HS-5 (cell line): Measurements from ENCODE around the gene TUBA1B.
"Not testable (repeated sequence)": the region's sequence is repeated elsewhere in the genome, so short reads cannot be mapped to it uniquely, and the experiment has no call there.

Source experiments
- DNase-seq: peaks from one replicate; pipeline ENCODE4 v3.0.0-alpha.2; 2012; ENCODE audit warnings: low read depth

TUBA1B gene

GRCh38 chr12:49131051-49131893 lies at the start of gene TUBA1B:
Gene TUBA1B, minus strand, starts transcription at chr12:49131395. Its CDS starts 95 bp downstream, at chr12:49131300.
- DNase-seq, result no peak

DNA sequence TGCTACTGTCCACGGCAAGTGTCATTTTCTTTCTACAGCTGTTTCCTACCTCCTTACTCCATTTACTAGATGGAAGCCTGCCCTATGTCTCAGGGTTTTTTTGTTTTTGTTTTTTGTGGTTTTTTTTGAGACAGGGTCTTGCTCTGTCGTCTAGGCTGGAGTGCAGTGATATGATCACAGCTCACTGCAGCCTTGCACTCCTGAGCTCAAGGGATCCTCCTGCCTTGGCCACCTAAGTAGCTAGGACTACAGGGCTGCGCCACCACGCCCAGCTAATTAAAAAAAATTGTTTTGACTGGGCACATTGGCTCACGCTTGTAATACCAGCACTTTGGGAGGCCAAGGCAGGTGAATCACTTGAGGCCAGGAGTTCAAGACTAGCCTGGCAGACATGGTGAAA lies 43.0 kb upstream of the TUBA1B start:
- no peak for DNase-seq

- DNase-seq, result no peak
Measured at GRCh38 chr12:49170924-49171323, 39.7 kb upstream of the TUBA1B start.

GRCh38 chr12:49165114-49165513 lies 33.9 kb upstream of the TUBA1B start:
- no peak for DNase-seq

- DNase-seq, result not testable (repeated sequence)
Measured at GRCh38 chr12:49161901-49162300, 30.7 kb upstream of the TUBA1B start.

DNA sequence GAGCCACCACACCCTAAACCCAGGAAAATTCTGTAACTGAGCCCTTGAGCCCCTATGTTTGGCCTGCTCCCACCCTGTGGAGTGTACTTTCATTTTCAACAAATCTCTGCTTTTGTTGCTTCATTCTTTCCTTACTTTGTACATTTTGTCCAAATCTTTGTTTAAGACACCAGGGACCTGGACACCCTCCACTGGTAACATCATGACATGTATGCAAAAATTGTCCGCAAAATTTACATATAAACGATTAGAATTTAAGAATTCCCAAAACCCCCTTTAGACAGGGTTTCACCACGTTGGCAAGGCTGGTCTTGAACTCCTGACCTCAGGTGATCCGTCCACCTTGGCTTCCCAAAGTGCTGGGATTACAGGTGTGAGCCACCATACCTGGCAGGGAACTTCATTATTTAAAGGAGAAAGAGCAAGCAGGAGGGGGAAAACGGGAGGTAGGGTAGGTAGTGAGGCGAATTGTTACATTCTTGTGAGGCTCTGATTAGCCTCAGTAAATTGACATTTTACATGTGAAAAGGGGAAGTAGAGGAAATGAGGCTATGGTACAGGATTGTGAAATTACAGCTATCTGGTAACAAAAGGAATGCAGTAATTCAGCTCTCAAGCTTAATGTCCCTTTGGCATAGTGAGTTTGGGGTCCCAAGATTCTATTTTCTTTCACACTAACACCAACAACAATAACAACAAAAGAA lies 30.0 kb upstream of the TUBA1B start:
- DNase-seq, result no peak

DNA sequence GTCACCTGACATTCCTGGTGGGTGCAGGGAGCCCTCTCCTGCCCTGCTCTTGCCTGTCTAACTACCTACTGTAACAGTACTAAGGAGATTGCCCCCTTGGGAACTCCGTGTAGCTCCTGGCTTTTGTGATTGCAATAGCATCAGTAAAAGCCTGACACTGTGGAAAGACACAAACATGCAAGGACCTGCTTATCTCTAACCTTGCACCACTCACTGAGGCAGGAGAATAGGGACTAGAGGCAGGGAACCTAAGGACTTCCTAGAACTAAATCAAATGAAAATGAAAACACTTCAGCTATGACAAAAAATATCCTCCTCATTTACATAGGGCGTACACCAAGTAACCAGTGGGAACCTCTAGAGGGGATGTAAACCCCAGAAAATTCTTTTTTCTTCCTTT lies 29.2 kb upstream of the TUBA1B start:
- DNase-seq, result no peak

- no peak for DNase-seq
Measured at GRCh38 chr12:49154221-49154620, 23.0 kb upstream of the TUBA1B start.

GRCh38 chr12:49147384-49147783 lies 16.2 kb upstream of the TUBA1B start:
- no peak for DNase-seq

DNA sequence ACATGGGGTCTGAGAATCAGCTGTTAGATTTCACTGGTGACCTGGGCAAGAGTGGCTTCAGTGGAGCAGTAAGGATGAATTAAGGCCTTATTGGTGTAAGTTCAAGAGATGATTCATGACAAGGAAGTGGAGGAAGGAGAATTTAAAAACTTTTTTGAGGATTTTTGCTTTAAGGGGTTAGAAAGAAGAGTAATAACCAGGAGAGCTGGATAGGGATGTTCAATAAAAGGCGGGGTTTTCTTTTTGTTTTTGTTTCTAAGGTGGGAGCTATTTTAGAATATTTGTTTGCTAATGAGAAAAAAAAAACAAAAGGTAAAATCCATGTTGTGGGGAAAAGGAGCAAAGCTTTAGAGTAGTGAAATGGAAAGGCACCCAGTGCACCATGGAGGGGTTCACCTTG lies 15.2 kb upstream of the TUBA1B start:
- no peak for DNase-seq

- no peak for DNase-seq
Measured at GRCh38 chr12:49144384-49144783, 13.2 kb upstream of the TUBA1B start.

GRCh38 chr12:49138999-49139398 lies 7.8 kb upstream of the TUBA1B start:
- no peak for DNase-seq

- no peak for DNase-seq
Measured at GRCh38 chr12:49138587-49138986, 7.4 kb upstream of the TUBA1B start.

GRCh38 chr12:49137476-49137875 lies 6.3 kb upstream of the TUBA1B start:
- no peak for DNase-seq

DNA sequence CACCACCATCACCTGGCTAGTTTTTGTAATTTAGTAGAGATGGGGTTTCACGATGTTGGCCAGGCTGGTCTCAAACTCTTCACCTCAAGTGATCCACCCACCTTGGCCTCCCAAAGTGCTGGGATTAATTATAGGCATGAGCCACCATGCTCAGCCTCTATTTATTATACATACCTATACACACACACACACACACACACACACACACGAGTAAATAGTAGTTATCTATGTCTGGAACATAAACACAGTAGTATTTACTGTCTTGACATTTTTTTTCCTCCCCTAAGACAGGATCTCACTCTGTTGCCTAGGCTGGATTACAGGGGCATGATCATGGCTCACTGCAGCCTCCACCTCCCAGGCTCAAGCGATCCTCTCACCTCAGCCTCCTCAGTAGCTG lies 5.8 kb upstream of the TUBA1B start:
- not testable (repeated sequence) for DNase-seq

GRCh38 chr12:49133590-49133989 lies 2.4 kb upstream of the TUBA1B start:
- no peak for DNase-seq

- DNase-seq, result no peak
Measured at GRCh38 chr12:49133014-49133413, 1.8 kb upstream of the TUBA1B start.

DNA sequence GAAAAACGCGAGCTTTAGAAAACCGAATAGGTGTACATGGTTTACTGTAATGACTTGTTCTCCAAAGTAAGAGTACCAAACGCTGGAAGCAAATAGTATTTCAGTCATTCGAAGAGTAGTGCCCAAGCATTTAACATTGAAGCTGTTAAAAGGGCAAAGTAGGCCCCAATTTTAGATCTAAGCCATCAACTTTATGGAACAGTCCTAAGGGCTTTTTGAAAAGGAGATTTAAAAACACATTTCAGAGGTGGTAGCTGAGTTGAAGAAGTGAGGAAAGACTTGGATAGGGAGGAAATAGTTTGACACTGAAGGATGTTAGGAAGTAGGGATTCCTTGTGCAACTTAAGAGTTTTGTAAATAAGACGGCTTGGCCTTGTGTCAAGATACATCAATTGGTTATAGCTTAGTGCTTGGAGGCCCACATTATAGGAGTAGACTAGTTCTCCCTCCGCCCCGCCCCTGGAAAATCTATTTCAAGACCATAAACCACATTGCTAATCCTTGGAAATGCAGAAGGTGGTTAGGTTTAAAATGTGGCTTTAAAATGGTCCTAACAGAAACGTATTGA lies 783 bp upstream of the TUBA1B start:
- peak; percentile 54 for DNase-seq

DNA sequence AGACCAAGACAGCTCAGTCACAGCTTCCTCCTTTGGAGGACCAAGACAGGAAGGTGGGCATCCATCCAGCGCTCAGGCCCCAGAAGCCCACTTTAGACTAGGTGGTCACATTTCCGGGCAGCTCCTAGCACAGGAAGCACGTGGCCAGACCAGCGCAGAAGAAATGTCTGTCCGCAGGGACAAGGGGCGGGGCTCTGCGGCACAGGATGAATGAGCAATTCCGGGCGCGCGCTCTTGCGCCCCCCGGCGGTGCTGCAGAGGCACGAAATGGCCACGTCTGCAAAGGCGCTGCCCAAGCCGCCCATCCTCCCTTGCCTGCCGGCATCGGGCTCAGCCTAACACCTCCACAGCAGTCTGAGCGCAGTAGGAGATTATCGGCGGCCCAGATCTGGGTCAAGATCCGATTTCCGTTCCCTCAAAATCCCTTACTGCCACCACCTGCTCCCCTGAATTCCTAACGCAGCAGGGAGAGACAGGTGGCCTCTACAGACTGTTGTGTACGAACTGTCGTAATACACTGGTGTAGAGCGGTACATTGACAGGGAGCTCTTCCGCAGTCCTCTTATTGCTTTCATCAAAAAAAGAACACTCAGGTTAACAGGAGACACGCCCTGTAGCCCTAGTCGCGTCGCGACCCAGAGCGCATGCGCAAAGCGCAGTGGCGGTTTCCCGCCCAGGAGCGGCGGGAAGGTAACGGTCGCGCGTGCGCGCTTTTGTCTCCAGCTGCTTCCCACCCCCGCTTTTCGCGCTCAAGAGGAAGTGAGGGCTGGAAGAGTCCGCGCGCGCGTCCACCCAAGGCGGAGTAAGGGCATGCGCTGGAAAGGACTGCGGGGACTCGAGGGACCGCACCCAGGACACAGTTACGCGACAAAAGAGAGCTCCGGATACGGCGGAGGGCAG lies 794 bp downstream of the TUBA1B start:
- DNase-seq, result peak; percentile 70

DNA sequence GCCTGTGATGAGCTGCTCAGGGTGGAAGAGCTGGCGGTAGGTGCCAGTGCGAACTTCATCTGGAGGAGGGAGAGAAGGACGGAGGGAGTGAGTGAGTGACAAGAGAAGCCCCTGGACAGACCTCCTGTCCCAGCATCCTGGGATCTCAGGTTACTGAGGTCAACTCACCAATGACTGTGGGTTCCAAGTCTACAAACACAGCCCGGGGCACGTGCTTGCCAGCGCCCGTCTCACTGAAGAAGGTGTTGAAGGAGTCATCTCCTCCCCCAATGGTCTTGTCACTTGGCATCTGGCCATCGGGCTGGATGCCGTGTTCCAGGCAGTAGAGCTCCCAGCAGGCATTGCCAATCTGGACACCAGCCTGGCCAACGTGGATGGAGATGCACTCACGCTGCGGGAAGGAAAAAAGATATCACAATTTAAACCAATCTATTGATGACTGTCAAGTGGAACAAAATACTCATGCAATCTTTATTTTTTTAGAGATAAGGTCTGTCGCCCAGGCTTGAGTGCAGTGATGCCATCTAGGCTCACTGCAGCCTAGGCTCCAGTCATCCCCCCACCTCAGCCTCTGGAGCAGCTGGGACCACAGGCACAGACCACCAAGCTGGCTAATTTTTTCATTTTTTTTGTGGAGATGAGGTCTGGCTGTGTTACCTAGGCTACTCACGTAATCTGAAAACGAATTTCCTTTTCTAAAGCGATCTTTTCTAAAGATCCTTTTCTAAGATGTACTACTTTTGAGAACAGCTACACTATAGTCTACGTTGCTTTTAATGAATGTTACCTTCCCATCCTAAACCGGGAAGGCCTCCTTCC lies 1.7 kb downstream of the TUBA1B start:
- no peak for DNase-seq

- DNase-seq, result not testable (repeated sequence)
Measured at GRCh38 chr12:49127971-49128370, 3.2 kb downstream of the TUBA1B start.
